EH (cell line): ENCODE data around the gene MYO1E.

Experiments
- DNase-seq: peaks from one replicate; pipeline ENCODE4 v3.0.0-alpha.2; 2015; ENCODE audit warnings: low read depth

MYO1E gene

DNA sequence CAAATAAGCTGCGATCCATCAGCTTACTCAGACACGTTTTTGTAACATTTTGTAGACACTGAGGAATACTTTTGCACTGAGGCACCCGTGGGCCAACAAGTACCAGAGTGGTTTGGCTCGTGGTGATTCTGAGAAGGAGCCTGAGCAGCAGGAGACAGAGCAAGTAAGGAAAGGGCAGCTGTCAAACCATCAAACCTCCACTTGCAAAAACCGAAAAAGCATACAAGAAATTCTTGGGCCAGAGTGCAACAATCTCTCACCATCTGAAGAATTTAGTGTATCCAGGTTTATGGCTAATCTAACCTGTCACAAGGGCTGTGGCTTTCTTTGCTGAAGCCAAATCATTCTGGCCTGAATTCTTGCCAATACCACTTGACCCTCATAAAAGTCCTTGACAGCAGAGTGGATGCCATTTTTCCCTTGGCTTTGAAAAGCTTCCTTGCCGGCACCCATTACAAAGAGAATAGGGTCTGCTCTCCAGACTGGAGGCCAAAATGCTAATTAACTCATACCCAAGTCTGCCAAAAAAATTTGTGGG lies 56.7 kb downstream of the MYO1E start:
- peak; percentile 85 for DNase-seq

DNA sequence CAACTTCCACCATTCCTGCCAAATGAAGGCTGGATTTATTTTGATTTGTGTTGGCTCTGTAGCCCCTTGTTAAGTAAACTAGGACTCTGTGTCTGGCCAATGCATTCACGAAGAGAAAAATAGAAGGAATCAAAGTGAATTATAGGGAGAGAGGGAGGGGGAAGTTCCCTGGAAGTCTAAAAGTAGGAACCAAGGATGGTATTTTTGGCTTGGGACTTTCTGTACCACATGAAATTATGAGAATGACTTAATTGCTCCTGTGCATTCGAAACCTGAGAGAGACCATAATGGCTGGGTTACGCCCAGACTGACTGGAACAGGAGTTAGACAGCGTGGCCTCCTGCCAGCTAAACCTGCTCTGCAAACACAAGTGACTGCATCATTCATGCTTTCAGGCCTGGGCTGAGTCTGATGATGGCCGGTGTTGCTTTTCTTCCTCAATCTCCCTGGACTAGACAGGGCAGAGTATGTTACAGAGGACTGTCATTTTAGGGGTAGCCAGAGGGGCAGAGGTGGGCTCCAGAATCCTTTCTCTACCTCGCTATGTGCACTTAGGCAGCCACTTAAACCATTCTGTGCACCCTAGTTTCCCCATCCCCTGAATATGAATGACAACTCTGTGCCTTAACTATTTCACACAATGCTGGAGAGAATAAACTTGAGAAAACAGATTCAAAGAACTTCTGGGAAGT lies 58.9 kb downstream of the MYO1E start:
- DNase-seq, result peak; percentile 30

DNA sequence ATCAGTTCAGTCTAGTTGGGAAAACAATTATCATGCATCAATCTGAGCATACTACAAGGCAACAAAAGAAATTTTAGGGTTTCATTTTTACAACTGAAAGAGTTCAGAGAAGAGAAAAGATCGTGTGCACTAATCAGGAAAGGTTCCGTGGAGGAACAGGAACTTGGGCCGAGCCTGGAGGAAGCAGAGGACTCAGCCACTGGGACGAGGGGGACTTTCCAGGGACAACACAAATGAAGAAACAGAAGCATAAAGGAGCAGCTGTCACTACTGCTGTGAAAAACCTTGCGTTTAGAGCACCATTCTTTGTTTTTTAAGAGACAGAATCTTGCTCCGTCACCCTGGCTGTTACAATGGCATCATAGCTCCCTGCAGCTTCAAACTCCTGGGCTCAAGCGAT lies 60.5 kb downstream of the MYO1E start:
- no peak for DNase-seq

DNA sequence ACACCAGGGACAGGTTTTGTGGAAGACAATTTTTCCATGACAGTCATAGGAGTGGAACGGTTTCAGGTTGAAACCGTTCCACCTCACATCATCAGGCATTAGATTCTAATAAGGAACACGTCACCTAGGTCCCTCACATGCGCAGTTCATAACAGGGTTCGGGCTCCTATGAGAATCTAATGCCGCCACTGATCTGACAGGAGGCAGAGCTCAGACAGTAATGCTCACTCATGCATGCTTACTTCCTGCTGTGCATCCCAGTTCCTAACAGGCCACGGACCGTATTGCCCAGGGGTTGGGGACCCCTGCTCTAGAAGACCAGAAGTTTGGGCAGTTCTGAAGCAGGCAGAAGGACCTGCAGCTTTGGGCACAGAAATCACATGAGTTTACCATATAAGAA lies 61.5 kb downstream of the MYO1E start:
- no peak for DNase-seq

DNA sequence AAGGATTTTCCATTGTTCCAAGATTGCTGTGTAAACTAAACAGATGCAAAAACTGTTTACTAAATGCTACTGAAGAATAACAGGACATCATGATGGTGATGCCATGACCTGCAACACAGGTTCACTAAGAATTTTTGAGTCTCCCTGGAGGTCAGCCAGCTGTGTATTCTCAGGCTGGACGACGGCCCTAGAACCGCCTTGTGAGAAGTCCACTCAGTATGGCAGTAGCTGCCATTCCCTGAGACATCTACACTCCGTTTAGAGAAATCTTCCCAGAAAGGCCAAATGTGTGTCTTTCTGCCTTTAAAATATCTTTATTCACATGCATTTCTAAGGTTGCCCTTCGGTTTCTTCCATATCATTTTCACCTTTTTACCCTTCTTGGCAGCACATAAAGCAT lies 63.3 kb downstream of the MYO1E start:
- DNase-seq, result no peak

DNA sequence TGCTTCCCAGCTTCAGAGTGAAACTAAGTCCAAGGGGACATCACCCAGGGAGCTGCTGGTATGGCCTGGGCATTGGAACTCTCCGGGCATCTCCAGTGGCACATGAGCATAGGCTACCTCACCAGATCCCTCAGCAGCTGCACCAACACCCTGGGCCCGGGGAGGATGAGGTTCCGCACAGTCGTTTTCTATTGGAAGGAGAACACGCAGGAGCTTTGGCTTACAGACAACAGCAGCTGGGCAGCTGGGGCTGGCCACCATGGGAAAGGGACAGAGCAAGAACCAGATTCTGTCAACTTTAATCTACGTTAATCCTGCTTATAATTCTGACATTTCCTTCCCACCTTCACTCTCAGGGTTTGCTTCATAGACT lies 65.5 kb downstream of the MYO1E start:
- DNase-seq, result no peak

DNA sequence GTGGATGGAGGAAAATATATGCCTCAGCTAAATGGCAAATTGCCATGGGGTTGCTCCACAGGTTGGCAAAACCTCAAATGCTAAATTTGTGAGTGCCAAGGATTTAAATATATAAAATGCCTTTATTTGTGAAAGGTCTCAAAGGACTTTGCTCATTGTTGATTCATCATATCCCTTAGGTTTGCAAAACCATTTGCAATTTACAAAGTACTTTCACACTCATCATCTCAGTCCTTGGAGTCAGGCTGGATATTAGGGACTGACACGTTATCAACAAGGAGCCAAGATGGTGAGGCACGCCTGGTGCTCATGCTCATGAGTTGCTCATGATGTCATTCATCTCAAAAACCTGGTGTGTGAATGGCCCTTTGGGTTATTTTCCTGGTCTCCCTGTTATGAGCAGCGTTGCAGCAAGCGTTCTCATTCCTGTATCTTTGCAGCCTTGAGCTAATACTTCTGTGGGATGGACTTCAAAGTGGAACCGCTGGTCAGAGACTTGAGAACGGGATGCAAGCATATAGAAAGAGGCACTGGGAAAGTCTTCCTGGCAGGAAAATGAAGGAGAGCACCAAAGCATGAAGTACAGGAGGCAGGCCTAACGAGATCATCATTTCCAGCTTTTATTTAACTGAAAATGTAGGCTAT lies 66.0 kb downstream of the MYO1E start:
- no peak for DNase-seq

DNA sequence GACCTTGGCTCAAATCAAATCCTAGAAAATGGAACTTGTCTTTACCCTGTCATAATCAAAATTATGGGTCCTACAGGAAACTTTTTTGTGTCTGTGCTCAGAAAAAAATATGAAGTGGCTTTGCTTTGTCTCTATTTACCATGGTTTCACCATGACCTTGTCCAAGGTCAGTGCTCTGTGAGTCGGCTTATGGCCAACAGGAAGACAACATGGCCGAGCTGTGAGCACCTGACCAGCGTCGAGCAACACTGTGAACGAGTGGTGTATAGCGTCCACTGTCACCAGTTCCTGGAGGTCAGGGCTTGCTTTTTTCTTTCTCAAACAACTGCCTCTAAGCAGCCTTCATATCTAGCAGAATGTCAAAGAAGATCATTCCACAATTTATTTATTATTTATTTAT lies 67.9 kb downstream of the MYO1E start:
- no peak for DNase-seq

DNA sequence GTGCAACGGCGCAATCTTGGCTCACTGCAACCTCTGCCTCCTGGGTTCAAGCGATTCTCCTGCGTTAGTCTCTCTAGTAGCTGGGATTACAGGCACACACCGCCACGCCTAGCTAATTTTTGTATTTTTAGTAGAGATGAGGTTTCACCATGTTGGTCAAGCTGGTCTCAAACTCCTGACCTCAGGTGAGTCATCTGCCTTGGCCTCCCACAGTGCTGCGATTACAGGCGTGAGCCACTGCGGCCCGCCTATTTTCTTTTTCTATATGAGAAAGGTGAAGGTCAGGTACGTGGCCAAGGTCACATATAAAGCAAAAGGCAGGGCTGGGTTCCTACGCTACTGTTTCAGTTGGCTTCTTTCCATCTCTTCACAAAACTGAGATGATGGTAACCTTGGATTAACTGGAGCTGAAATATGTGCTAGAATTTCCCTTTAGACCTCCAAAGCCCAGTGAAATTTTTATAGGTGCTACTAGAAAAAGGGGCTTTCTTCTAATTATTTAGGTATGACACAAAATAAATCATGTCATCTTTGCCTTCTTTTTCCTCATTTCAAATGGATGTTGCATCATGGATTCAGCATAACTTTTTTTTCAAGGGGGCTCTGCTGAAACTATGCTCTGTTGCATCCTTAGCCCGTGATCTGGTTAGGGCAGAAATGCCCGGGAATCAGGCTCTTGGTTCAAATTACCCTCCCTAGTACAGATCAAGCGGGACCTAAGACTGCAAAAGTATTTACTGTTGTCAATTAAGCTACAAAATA lies 68.5 kb downstream of the MYO1E start:
- peak; percentile 30 for DNase-seq

DNA sequence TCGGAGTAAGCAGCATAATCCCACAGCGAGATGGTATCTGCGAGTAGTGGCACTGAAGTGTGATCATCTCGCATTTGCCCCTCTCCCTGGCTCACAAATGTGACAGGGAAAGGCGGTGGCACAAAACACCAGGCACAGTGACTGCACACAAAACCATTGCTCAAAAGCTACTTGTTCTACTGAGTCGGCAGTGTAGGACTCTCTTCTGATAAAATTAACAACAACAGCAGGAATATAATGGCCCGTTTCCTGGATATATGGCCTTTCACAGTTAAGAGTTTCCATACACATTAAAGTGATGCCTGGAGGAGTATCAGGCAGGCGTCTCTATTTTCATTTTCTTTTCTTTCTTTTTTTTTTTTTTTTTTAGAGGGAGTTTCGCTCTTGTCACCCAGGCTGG lies 69.0 kb downstream of the MYO1E start:
- no peak for DNase-seq

DNA sequence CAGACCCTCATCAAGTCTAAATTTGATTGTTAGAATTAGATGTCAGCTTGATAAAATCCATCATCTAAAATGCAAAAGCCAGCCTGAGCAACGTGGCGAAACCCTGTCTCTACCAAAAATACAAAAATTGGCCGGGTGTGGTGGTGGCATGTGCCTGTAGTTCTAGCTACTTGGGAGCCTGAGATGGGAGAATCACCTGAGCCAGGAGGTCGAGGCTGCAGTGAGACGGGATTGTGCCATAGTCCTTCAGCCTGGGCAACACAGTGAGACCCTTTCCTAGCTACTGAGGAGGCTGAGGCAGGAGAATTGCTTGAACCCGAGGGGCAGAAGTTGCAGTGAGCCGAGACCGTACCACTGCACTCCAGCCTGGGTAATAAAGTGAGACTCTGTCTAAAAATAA lies 69.5 kb downstream of the MYO1E start:
- DNase-seq, result no peak

DNA sequence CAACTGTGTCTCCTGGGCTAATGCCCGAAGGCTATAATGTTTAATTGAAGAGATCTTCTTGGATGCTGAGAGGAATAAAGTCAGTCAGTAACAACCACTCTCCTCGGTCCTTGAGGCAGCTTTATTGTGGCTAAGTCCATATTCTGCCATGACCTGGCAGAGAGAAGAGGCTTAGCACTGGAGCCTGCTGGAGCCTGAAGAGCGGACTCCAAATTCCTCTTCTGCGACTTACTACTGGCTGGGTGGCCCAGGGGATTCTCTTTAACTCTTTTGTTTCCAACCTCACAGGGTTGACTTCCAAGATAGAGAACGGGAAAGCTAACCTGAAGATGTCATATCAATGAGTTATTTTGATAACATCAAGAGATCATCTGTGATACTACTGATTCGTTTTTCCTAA lies 71.1 kb downstream of the MYO1E start:
- DNase-seq, result no peak

DNA sequence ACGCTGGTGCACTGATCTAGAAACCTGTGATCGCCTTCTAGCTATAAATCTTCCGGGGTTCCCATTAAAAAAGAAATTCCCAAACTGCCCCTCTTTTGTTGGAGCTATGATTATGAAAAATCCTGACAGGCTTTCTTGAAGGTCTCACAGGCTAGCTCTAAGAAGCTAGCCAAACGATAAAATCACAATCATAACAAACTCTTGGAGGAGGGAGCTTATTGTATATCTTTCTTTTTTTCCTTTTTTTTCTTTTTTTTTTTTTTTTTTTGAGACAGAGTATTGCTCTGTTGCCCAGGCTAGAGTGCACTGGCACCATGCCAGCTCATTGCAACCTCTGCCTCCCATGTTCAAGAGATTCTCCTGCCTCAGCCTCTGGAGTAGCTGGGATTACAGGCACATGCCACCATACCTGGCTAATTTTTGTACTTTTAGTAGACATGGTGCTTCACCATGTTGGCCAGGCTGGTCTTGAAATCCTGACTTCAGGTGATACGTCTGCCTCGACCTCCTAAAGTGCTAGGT lies 72.0 kb downstream of the MYO1E start:
- DNase-seq, result no peak

DNA sequence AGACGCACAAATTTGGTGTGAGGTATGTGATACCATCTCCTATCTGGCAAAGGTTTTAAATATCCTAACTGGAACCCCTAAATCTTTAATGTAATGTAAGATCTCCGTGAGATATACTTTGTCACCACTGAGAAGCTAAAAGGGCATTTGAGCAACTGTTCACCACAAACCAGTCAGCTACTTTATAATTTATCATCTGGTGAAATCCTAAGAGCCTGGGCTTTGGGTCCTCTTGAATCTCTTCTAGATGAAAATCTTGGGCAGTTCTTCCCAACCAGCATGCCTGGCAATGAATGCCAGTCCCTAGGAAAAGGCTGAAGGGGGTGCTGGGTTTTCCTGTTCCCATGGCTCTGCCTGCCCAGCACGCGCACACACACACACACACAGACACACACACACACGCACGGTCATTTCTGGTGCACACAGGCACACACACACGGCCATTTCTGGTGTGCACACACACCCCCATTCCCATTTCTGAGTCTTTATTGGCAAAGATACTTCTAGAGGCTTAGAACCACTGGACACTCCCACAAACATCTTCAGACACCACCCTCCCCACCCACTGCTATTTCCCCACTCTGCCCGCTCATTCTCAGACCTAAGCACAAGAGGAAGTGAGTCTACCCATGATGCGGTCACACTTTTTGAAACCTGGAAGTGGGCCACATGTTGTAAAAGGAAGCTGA lies 72.6 kb downstream of the MYO1E start:
- peak; percentile 98 for DNase-seq

DNA sequence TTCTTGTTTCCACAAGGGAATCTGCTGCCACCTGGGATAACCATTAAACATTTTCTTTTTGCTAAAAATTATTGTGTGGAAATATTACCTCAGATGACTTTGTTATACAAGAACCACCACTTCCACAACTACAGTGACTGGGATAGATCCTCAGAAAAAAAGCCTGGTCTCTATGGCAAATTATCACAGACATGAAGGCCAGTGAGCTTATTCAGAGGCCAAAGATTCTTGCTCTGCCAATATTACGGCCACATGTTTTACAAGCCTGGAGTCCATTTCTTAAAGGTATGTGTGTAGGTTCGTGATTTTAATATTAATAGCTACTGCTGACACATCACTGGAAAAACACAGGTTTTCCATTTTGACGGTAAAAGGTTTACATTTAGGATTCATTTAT lies 73.8 kb downstream of the MYO1E start:
- no peak for DNase-seq

DNA sequence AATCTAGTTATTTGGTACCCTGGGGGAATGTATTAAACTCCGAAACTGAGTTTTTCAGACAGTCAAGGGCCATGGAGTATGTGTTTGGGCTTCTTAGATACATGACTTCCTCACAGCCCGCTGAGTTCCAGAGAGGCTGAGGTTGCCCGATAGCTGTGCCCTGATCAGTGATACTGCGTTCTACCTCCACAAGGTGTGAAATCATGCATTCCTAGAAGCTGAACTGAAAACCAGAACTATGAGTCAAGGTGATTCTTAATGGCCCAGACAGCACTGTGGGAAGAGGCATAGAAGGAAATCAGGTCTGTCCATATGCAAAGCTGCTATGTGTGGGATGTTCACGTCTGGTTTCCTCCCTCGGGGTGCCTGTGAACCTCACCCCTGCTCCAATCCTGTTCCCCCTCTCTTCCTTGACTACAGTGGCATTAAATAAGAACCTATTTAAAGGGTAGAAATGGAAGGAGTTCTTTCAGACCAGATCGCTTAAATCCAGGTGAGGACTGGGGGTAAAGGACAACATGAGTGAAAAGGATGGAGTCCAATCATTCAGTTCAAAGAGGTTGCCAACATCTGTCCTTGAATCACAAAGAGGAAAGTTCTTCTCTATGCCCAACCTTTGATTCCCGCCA lies 74.3 kb downstream of the MYO1E start:
- DNase-seq, result no peak

DNA sequence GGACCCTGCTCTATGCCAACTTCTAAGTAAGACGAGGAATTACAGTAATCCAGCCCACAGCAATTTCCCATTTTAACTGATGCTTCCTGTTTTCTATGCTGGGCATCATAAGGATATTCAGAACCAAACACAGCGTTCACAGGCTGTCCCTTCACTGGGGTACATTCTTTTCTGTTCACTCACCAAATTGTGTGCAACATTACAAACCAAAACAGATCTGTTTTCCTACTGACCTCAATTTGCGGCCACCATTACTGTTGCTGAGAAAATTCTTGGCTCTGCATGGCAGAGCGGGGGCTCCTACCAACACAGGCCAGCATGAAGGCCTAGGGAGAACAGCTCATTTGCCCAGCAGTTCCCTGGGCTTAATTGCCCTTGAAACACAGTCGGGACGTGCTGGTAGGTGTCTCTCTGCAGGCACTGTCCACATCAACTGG lies 76.5 kb downstream of the MYO1E start:
- peak; percentile 98 for DNase-seq

DNA sequence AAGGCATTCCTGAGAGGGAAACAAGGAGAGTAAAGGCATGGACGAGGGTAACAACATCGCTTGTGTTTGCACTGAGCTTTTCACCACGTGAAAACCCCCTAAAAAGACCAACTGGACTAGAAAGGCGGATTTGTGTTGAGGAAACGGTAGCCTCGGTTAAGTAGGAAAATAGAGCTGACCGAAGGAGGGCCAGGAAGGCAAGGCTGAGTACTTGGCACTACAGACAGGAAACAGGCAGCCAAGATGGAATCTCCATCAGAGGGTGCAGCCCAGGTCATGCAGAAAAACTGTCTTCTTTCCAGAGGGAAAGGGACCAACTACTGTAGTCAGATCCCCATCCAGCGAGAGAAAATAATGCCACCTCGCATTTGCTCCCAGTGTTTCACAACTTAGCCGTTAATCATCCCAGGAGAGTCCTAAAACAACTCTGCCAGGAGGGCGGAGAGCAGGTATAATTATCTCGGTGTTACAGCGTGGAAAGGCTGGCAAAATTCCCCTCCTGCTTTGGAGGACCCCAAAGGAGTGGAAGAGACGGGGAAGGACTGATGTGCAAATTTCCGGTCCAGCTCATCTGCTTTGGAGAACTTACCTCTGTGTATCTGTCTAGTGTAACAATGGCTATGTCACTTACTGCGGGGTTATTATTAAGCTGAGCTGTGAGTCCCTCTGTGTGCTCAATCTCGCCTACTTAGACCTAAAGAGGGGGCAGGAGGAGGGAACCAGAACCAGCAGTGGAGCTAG lies 77.2 kb downstream of the MYO1E start:
- DNase-seq, result no peak

DNA sequence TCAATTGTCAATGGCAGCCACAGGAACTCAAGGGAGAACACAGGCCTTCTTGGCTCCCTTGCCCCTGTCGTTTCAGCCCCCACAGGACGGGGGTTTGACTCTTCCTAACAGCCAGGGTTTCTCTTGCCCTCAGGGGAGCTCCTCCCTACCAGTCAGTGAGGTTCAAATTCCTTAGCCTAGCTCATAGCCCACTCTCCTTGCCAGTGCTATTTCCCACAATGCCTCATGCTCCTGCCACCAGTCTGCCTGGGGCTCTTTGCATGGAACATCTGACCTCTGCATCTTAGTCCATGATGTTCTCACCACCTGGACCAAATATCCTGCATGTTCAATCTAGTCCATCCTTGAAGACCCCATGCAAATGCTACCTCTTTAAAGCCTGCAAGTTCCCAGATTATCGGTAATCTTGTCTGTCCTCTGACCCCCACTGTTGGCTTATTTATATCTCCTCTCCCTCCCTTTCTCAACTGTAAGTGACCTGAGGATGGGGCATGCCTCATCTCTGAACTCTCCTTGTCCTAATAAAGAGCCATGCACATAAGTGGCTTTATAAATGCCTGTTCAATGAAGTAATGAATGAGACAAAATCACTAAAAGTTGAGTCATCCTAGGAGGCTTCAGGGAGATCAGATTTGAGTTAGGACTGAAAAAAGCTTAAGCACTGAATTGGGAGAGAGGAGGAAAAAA lies 78.0 kb downstream of the MYO1E start:
- peak; percentile 98 for DNase-seq

DNA sequence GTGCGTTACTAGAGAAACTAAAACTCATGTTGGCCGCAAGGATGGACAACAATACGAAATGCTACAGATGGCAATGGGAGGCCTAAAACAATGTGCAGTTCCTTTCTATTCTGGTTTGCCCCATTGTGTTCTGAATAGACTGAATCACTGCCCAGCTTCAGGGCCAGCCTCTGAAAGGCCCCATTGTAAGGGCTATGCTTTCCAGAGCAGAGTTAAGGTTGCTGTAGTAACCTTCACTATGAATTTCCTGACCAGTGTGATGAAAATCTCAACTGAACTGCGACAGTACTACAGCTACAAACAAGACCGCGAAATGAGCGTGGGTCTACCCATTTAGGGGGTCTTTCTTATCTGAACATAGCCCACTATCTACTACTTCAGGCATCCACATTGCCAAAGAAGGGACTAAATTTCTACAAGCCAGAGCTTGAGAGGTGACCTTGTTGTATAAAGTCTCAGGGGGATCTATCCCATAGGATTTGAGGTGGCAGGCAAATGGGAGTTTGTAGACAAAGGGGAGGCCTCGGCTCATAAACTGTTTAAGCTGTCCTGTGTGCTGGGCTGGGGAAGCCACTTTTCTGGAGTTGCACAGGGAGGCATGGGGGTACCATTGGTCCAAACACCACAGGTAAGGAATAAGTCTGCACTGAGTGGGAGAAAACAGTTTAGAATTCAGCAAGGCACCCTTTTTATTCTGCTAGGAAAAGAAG lies 80.1 kb downstream of the MYO1E start:
- no peak for DNase-seq
